ENCODE data around the gene LZTFL1.
"Not testable (repeated sequence)": the region's sequence is repeated elsewhere in the genome, so short reads cannot be mapped to it uniquely, and the experiment has no call there.

LZTFL1 gene

GRCh38 chr3:45865563-45865962 lies 23.6 kb upstream of the LZTFL1 start:
- no peak overlapping the region for H3K4me3 ChIP-seq (ENCODE audit: low read depth, low read length)
- TF ChIP-seq CTCF (IDR thresholded peaks at IDR 0.05; ENCODE audit: low read depth, low read length) = no peak

GRCh38 chr3:45864760-45865519 lies 23.0 kb upstream of the LZTFL1 start:
- H3K4me3 ChIP-seq (ENCODE audit: low read depth, low read length) = no peak overlapping the region
- TF ChIP-seq CTCF (IDR thresholded peaks at IDR 0.05; ENCODE audit: low read depth, low read length) = no peak

- TF ChIP-seq CTCF (IDR thresholded peaks at IDR 0.05; ENCODE audit: low read depth, low read length) = no peak
- H3K4me3 ChIP-seq (ENCODE audit: low read depth, low read length) = no peak overlapping the region
These were observed 19.3 kb upstream of the LZTFL1 start for GRCh38 chr3:45861043-45861719.

GRCh38 chr3:45860481-45860880 lies 18.6 kb upstream of the LZTFL1 start:
- no peak for TF ChIP-seq CTCF (IDR thresholded peaks at IDR 0.05; ENCODE audit: low read depth, low read length)
- no peak overlapping the region for H3K4me3 ChIP-seq (ENCODE audit: low read depth, low read length)

DNA sequence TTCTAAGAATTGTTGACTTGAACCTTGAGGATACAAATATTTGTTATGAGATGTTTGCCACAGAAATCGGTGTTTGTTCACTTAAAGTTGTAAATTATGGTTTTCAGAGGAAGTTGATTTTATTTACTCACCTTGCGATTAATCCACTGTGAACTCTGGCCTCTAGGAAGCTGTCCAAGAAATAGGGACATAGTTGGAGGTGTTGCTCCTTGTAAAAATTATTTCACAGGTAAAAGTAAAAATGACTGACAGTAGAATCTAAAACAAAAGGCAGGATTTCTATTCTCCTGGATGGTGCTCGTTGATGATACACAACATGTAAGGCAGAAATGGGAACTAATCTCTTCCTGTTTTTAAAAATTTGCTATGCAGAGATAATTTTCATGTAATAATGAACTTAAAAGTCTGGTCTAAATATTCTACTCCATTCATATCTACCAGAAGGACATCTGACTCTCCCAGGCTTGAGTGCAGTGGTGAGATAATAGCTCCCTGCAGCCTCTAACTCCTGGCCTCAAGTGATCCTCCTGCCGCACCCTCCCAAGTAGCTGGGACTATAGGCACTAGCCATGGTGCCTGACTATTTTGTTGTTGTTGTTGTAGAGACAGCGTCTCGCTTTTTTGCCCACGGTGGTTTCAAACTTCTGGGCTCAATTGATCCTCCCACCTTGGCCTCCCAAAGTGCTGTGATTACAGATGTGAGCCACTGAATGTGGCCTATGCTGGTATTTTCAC lies 17.1 kb upstream of the LZTFL1 start:
- H3K4me3 ChIP-seq (ENCODE audit: low read depth, low read length) = no peak overlapping the region
- no peak for TF ChIP-seq CTCF (IDR thresholded peaks at IDR 0.05; ENCODE audit: low read depth, low read length)

DNA sequence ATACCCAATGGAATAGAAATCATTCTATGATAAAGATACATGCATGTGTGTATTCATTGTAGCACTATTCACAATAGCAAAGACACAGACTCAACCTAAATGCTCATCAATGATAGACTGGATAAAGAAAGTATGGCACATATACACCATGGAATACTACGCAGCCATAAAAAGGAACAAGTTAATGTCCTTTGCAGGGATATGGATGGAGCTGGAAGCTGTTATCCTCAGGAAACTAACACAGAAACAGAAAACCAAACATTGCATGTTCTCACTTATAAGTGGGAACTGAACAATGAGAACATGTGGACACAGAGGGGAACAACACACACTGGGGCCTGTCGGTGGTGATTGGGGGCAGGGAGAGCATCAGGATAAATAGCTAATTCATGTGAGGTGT lies 15.1 kb upstream of the LZTFL1 start:
- not testable (repeated sequence) for H3K4me3 ChIP-seq (ENCODE audit: low read depth, low read length)

DNA sequence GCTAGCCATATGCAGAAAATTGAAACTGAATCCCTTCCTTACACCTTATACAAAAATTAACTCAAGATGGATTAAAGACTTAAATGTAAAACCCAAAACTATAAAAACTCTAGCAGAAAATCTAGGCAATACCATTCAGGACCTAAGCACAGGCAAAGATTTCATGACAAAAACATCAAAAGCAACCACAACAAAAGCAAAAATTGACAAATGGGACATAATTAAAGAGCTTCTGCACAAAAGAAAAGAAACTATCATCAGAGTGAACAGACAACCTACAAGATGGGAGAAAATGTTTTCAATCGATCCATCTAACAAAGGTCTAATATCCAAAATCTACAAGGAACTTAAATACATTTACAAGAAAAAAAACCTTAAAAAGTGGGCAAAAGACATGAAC lies 14.4 kb upstream of the LZTFL1 start:
- H3K4me3 ChIP-seq (ENCODE audit: low read depth, low read length) = not testable (repeated sequence)

DNA sequence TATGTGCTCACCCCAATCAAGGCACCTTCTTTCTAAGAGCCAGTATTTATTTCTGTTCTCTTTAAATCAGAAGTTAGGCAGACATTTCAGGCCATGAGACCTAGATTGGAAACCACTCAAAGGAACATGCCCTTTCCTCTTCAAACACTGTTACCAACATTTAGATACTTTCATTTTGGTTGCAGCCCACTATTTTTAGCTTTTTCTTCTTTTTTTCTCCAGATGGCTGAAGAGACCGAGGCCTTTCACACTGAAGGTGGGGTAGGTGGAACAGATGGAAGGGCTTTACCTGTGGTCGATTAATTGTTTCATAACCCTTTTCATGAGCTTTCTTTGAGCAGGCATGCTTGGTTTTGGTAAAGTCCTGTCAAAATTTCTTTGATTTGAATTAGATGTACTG lies 10.9 kb upstream of the LZTFL1 start:
- no peak for TF ChIP-seq CTCF (IDR thresholded peaks at IDR 0.05; ENCODE audit: low read depth, low read length)
- H3K4me3 ChIP-seq (ENCODE audit: low read depth, low read length) = no peak overlapping the region
